Measurements from ENCODE around the gene MMP23B.
"Not testable (repeated sequence)": the region's sequence is repeated elsewhere in the genome, so short reads cannot be mapped to it uniquely, and the experiment has no call there.

MMP23B gene
- 0.07 to 0.24 reads per million in 2 donors for total RNA-seq

GRCh38 chr1:1631782-1632420 is at the start of gene MMP23B:
Gene MMP23B (plus strand): TSS chr1:1632173. CDS start chr1:1632219, 46 bp downstream.
- DNase-seq: no peak

GRCh38 chr1:1582585-1583346 is 49.2 kb upstream of the MMP23B start:
- DNase-seq: no peak

GRCh38 chr1:1583347-1584010 is 48.5 kb upstream of the MMP23B start:
- DNase-seq: no peak

- DNase-seq: no peak
Observed at GRCh38 chr1:1591452-1591851, 40.5 kb upstream of the MMP23B start.

GRCh38 chr1:1593834-1594601 is 38.0 kb upstream of the MMP23B start:
- no peak for DNase-seq

GRCh38 chr1:1594602-1595260 is 37.2 kb upstream of the MMP23B start:
- no peak for DNase-seq

- DNase-seq: not testable (repeated sequence)
Observed at GRCh38 chr1:1595341-1595740, 36.6 kb upstream of the MMP23B start.

- no peak for DNase-seq
Observed at GRCh38 chr1:1596493-1597274, 35.3 kb upstream of the MMP23B start.

GRCh38 chr1:1597275-1597930 is 34.6 kb upstream of the MMP23B start:
- no peak for DNase-seq

GRCh38 chr1:1598051-1598719 is 33.8 kb upstream of the MMP23B start:
- no peak for DNase-seq

GRCh38 chr1:1598720-1599029 is 33.3 kb upstream of the MMP23B start:
- no peak for DNase-seq

- no peak for DNase-seq
Observed at GRCh38 chr1:1599030-1599934, 32.7 kb upstream of the MMP23B start.

- DNase-seq: no peak
Observed at GRCh38 chr1:1599935-1600860, 31.8 kb upstream of the MMP23B start, which contains the start of gene FNDC10. Gene FNDC10 (minus strand): TSS chr1:1600135. CDS start chr1:1600015, 120 bp downstream.

- DNase-seq: no peak
Observed at GRCh38 chr1:1600861-1601563, 31.0 kb upstream of the MMP23B start.

GRCh38 chr1:1601564-1602303 is 30.2 kb upstream of the MMP23B start:
- no peak for DNase-seq

GRCh38 chr1:1602304-1602967 is 29.5 kb upstream of the MMP23B start:
- no peak for DNase-seq
